ENCODE data around the gene ANO6.

GRCh38 chr12:45219621-45220020 lies 3.7 kb downstream of the ANO6 start:
- no peak for TF ChIP-seq POLR2A (IDR thresholded peaks at IDR 0.05; ENCODE audit: extremely low read depth, insufficient read length)
- no peak for TF ChIP-seq CTCF (IDR thresholded peaks at IDR 0.05; ENCODE audit: low read depth, low read length)
- no peak for TF ChIP-seq MAX (IDR thresholded peaks at IDR 0.05; ENCODE audit: low read depth, low read length)
- TF ChIP-seq MYC (IDR thresholded peaks at IDR 0.05; ENCODE audit: low read depth, low read length): no peak

All from NB4 (cell line).